ENCODE measurements around the gene MEAK7. TPM values are rescaled to one million over a fixed set of nuclear protein-coding genes. Genes with fewer than 3 reads are reported as not detected.

MEAK7 gene
- total and polyA plus RNA-seq, 2 of the 8 experiments (the other 6 are each of a cell fraction or from before 2014, with no cell fraction given): 9.6 to 19.6 TPM

DNA sequence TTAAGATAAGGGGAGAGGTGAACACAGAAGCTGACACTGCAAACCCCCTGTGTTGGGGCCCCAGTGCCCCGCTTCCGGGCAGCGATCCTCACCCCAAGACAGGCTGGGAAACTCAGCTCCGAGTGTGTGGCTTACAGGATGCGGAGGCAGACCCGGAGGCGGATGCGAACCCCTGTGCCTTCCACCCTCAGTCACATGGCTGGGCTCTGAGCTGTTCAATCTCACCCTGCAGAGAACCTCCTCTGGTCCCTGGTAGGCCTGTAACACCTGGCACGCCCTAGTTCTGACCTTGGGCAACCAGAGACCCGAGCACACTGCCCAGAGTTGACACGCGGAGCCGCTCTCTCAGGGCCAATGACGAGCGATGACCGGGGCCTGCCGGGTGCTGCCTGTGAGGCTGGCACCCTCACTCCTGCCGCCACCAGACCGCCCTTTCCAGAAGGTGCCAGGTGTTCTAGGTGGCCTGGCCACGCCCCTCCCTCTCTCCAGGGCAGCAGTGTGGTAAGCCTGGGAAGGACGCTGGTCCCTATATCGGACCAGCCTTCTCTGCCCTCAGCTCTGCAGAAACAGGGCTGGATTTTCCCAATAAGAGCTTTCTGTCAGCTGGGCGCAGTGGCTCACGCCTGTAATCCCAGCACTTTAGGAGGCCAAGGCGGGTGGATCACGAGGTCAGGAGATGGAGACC lies 23.3 kb downstream of the MEAK7 start:
- no peak overlapping the region for H4K5ac ChIP-seq (ENCODE audit: insufficient read length, low read depth, low read length)
- H3K14ac ChIP-seq (ENCODE audit: insufficient read length): no peak overlapping the region
- no peaks in the 10 kb centered on the region; a peak in 1 of 8 replicates for H3K36me3 ChIP-seq (ENCODE audit: control insufficient read depth in 2 of 4, insufficient read depth in 4 of 4, low read length in 3 of 4)
- no peaks in the 10 kb centered on the region for H3K9me3 ChIP-seq (ENCODE audit: insufficient read depth in 2 of 2, low read depth in 1 of 2, low read length in 1 of 2)
- POLR2A ChIA-PET (ENCODE audit: partially characterized antibody): no interaction called here
- H2BK5ac ChIP-seq (ENCODE audit: low read depth, low read length): no peak overlapping the region
- no peak overlapping the region for H2BK120ac ChIP-seq (replicated peaks; ENCODE audit: low read depth, low read length)
- FAIRE-seq (no peak), DNase-seq (ENCODE audit: low read depth in 1 of 2, low spot score in 2 of 2) (peak in 1 of 2 experiments; percentile 33)
- H3K27ac ChIP-seq (ENCODE audit: low read depth, low read length): no peak overlapping the region
- no peak overlapping the region for H3K23ac ChIP-seq (ENCODE audit: insufficient read length)
- H3K79me2 ChIP-seq (ENCODE audit: control insufficient read depth in 1 of 2, insufficient read depth in 2 of 2, low read length in 2 of 2): no peaks in the 10 kb centered on the region
- H2AK5ac ChIP-seq (ENCODE audit: low read depth, low read length): no peak overlapping the region
- no peaks in the 10 kb centered on the region for H3K23me2 ChIP-seq (ENCODE audit: low read depth, low read length)
- H3K18ac ChIP-seq (ENCODE audit: extremely low read depth, low read length): no peak overlapping the region
- H3K4me1 ChIP-seq (replicated peaks in 1 of 4; ENCODE audit: control insufficient read depth in 3 of 4, insufficient read depth in 4 of 4, low read length in 3 of 4): no peaks in the 10 kb centered on the region
- 89% methylated on average over 21 of the region's 26 CpGs; no CpG with 5 or more reads in 1 of the 2 experiments for WGBS, 2 experiments (ENCODE audit: extremely low coverage in 1 of 2, insufficient coverage in 1 of 2, insufficient read length in 1 of 2, insufficient replicate concordance in 2 of 2, low coverage in 1 of 2, low lambda C conversion rate in 2 of 2, missing lambda C conversion rate in 1 of 2)
- CTCF ChIA-PET (ENCODE audit: partially characterized antibody): interaction anchor here (0.8 to 5.0 kb wide), 7 partner anchors 10 to 429 kb away, joined by 3 to 66 read pairs (median 3); no protein-coding TSS in a partner anchor
- no peak overlapping the region for H2BK15ac ChIP-seq (ENCODE audit: low read length)
- no peak overlapping the region for H3K9ac ChIP-seq (replicated peaks in 1 of 4; ENCODE audit: extremely low read depth in 1 of 4, low read depth in 3 of 4, low read length in 3 of 4)
- no peak overlapping the region for H3K56ac ChIP-seq (replicated peaks; ENCODE audit: insufficient read length, low read depth, low read length)
- no peak overlapping the region for H2AFZ ChIP-seq (ENCODE audit: low read length)
- H3K4me3 ChIP-seq (ENCODE audit: extremely low read depth in 1 of 4, insufficient read depth in 2 of 4, low read depth in 3 of 4, low read length in 4 of 4): no peak overlapping the region
- H3K79me1 ChIP-seq (ENCODE audit: low read depth, low read length): no peaks in the 10 kb centered on the region
- no peak overlapping the region for H3K4me2 ChIP-seq (ENCODE audit: insufficient read depth in 1 of 2, low read depth in 2 of 2, low read length in 2 of 2)
- no peak overlapping the region for H2BK20ac ChIP-seq (ENCODE audit: low read length)
- H3K4ac ChIP-seq (replicated peaks; ENCODE audit: insufficient read length, low read depth, low read length): no peak overlapping the region
- no peak overlapping the region for H2BK12ac ChIP-seq (ENCODE audit: low read depth, low read length)
- no peak overlapping the region for H4K91ac ChIP-seq (replicated peaks; ENCODE audit: insufficient read length, low read length)
- no peaks in the 10 kb centered on the region for H3K27me3 ChIP-seq (replicated peaks in 1 of 4; ENCODE audit: control insufficient read depth in 3 of 4, extremely low read depth in 1 of 4, insufficient read depth in 3 of 4, low read length in 3 of 4)
- no peak overlapping the region for H4K8ac ChIP-seq (ENCODE audit: extremely low read depth, insufficient read depth, low read length)
- peaks cover 0 to 4% of the 10 kb centered on the region in 2 experiments for H4K20me1 ChIP-seq (replicated peaks in 1 of 2; ENCODE audit: control insufficient read depth in 1 of 2, insufficient read depth in 2 of 2, low read length in 2 of 2)
- no peak for TF ChIP-seq KDM1A (IDR thresholded peaks at IDR 0.05; ENCODE audit: borderline replicate concordance, low read length)
- no peak for TF ChIP-seq BCL11A (IDR thresholded peaks at IDR 0.05; ENCODE audit: low read depth in 2 of 2, low read length in 2 of 2)
- no peak for TF ChIP-seq RNF2 (IDR thresholded peaks at IDR 0.05; ENCODE audit: borderline replicate concordance, low read depth, low read length, missing control alignments, poor library complexity, severe bottlenecking)
- TF ChIP-seq TBP (IDR thresholded peaks at IDR 0.05; ENCODE audit: low read depth, low read length): no peak
- TF ChIP-seq POU5F1 (IDR thresholded peaks at IDR 0.05; ENCODE audit: low read depth, low read length): no peak
- no peak for TF ChIP-seq CHD2 (IDR thresholded peaks at IDR 0.05; ENCODE audit: low read length)
- TF ChIP-seq, protein P1, sequence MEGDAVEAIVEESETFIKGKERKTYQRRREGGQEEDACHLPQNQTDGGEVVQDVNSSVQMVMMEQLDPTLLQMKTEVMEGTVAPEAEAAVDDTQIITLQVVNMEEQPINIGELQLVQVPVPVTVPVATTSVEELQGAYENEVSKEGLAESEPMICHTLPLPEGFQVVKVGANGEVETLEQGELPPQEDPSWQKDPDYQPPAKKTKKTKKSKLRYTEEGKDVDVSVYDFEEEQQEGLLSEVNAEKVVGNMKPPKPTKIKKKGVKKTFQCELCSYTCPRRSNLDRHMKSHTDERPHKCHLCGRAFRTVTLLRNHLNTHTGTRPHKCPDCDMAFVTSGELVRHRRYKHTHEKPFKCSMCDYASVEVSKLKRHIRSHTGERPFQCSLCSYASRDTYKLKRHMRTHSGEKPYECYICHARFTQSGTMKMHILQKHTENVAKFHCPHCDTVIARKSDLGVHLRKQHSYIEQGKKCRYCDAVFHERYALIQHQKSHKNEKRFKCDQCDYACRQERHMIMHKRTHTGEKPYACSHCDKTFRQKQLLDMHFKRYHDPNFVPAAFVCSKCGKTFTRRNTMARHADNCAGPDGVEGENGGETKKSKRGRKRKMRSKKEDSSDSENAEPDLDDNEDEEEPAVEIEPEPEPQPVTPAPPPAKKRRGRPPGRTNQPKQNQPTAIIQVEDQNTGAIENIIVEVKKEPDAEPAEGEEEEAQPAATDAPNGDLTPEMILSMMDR (IDR thresholded peaks at IDR 0.05; ENCODE audit: control extremely low read depth in 1 of 3, insufficient read depth in 1 of 3, low read depth in 1 of 3, low read length in 3 of 3): no peak
- TF ChIP-seq SIN3A (conservative IDR thresholded peaks at IDR 0.05 in 1 of 2, IDR thresholded peaks at IDR 0.05 in 1 of 2; ENCODE audit: low read depth in 1 of 2, low read length in 2 of 2): no peak
- no peak for TF ChIP-seq TAF1 (IDR thresholded peaks at IDR 0.05; ENCODE audit: low read depth, low read length)
- TF ChIP-seq ASH2L (IDR thresholded peaks at IDR 0.05; ENCODE audit: low read length): no peak
